AG04450 (cell line): Measurements from ENCODE around the gene TAC4. TPM values are rescaled to one million over a fixed set of nuclear protein-coding genes. Genes with fewer than 3 reads are reported as not detected.

Experiments
- CTCF ChIA-PET: fragments of 300-600, 350-600 bp; formaldehyde crosslinking; extraction: SDS; loops from one replicate; lab custom pipeline; 2022; ENCODE audit warnings: antibody characterized with exemption, inconsistent platforms; lab: Charles Lee
- POLR2A ChIA-PET: fragments of 350-600 bp; formaldehyde crosslinking; extraction: SDS; loops from one replicate; lab custom pipeline; 2021; ENCODE audit warnings: antibody characterized with exemption, inconsistent platforms; lab: Yijun Ruan, JAX
- DNase-seq: peaks from one replicate; pipeline ENCODE4 v3.0.0-alpha.2; 2011; ENCODE audit warnings: low read depth, low spot score
- H3K27ac ChIP-seq: one replicate; pipeline ENCODE4 v1.5.1; 2012; ENCODE audit warnings: low read depth, low read length, control low read depth
- H3K27me3 ChIP-seq: one replicate; pipeline ENCODE4 v1.6.0; 2012; ENCODE audit warnings: low read length; ENCODE audit not compliant: control insufficient read depth, insufficient read depth
- H3K4me3 ChIP-seq: 2 replicates; pipeline ENCODE4 v1.5.1; 2011; ENCODE audit warnings: mild to moderate bottlenecking, low read depth, low read length, control low read depth
- H3K9me3 ChIP-seq: 2 replicates; pipeline ENCODE4 v1.5.1; 2012; ENCODE audit warnings: low read length; ENCODE audit not compliant: control insufficient read depth, insufficient read depth
- CTCF ChIP-seq: IDR thresholded peaks from 2 replicates; pipeline ENCODE4 v1.5.1; 2011; ENCODE audit warnings: low read depth, low read length, control low read depth, inconsistent platforms
- polyA plus RNA-seq: library from polyadenylated mRNA; depleted of rRNA; stranded (reverse); fragments of >200 nt; gene quantifications from 2 replicates; pipeline ENCODE4 v1.2.3, GENCODE V29; 2011; rRNA removed

TAC4 gene
- polyA plus RNA-seq, 1 experiment: not detected

GRCh38 chr17:49795372-49795771 is 52.5 kb downstream of the TAC4 start:
- ChIA-PET CTCF (interaction anchor here (0.8 kb wide), 1 partner anchor 202 kb away, joined by 3 read pairs; no protein-coding TSS in a partner anchor), POLR2A (no interaction called here)
- H3K27me3 ChIP-seq: no peaks in the 10 kb centered on the region
- H3K4me3 ChIP-seq: no peak overlapping the region
- no peak overlapping the region for H3K27ac ChIP-seq
- no peaks in the 10 kb centered on the region for H3K9me3 ChIP-seq
- no peak for DNase-seq
- no peak for TF ChIP-seq CTCF

GRCh38 chr17:49793309-49793708 is 54.6 kb downstream of the TAC4 start:
- H3K9me3 ChIP-seq: peaks cover 2% of the 10 kb centered on the region; the same call in 1 of the 2 replicates
- no peaks in the 10 kb centered on the region for H3K27me3 ChIP-seq
- CTCF ChIA-PET: interaction anchor here (0.6 to 0.7 kb wide), 2 partner anchors 204 to 878 kb away, joined by 3 to 6 read pairs; no protein-coding TSS in a partner anchor
- no peak for DNase-seq
- no peak for TF ChIP-seq CTCF
- POLR2A ChIA-PET: no interaction called here
- H3K27ac ChIP-seq: no peak overlapping the region
- H3K4me3 ChIP-seq: no peak overlapping the region

- Histone ChIP-seq H3K27ac (no peak overlapping the region), H3K4me3 (peak overlapping the region; percentile 99), H3K9me3 (peaks cover 2% of the 10 kb centered on the region; the same call in 1 of the 2 replicates), H3K27me3 (no peaks in the 10 kb centered on the region)
- CTCF ChIA-PET: no interaction called here
- no peak for TF ChIP-seq CTCF
- no peak for DNase-seq
- POLR2A ChIA-PET: interaction anchor here (1.0 to 1.1 kb wide), 2 partner anchors 69 to 81 kb away, joined by 3 read pairs; partner anchors contain the start of gene SLC35B1
Observed at GRCh38 chr17:49789243-49789578, 58.7 kb downstream of the TAC4 start.

- no peaks in the 10 kb centered on the region for H3K27me3 ChIP-seq
- ChIA-PET CTCF (no interaction called here), POLR2A (interaction anchor here (0.5 to 1.7 kb wide), 5 partner anchors 12 to 80 kb away, joined by 3 to 10 read pairs (median 4); partner anchors contain the start of genes FAM117A and SLC35B1)
- no peak for TF ChIP-seq CTCF
- H3K9me3 ChIP-seq: peaks cover 2% of the 10 kb centered on the region; the same call in 1 of the 2 replicates
- peak; percentile 98 for DNase-seq
- peak within 1 kb of the TSS; percentile 99 for H3K4me3 ChIP-seq
- H3K27ac ChIP-seq: peak within 1 kb of the TSS; percentile 98
Observed at GRCh38 chr17:49788478-49789242, 59.2 kb downstream of the TAC4 start, which contains the start of gene KAT7. TSS of gene KAT7 (plus strand) at chr17:49788681. CDS start at chr17:49788835, 154 bp downstream.

Other genes starting within 250 kb of the TAC4 start
- 51.6 and 52.1 TPM in 2 replicates for gene SPOP, start 170.0 kb downstream of the TAC4 start, polyA plus RNA-seq
- gene SLC35B1, start 140.1 kb downstream of the TAC4 start, polyA plus RNA-seq: 99.1 and 109 TPM in 2 replicates
- gene FAM117A, start 83.9 kb downstream of the TAC4 start, polyA plus RNA-seq: 2.5 and 2.8 TPM in 2 replicates
- 26.5 and 27.0 TPM in 2 replicates for gene KAT7, start 59.4 kb downstream of the TAC4 start, polyA plus RNA-seq
- 0.15 TPM in 1 of 2 replicates, not detected in the other for gene DLX4, start 121.1 kb upstream of the TAC4 start, polyA plus RNA-seq
- not detected in 2 replicates for gene DLX3, start 147.2 kb upstream of the TAC4 start, polyA plus RNA-seq
- 39.9 and 62.4 TPM in 2 replicates for gene ITGA3, start 208.0 kb upstream of the TAC4 start, polyA plus RNA-seq
- gene PDK2, start 247.3 kb upstream of the TAC4 start, polyA plus RNA-seq: 62.4 and 81.7 TPM in 2 replicates